Mucosa of descending colon (tissue), 3 donors: ENCODE measurements around the gene SIK3. TPM values are rescaled to one million over a fixed set of nuclear protein-coding genes. Genes with fewer than 3 reads are reported as not detected.

Experiments used
- ATAC-seq: fragments of 200-7000 bp; cut with Tn5 transposase; one replicate; pipeline ENCODE4 v1.9.1; 2020; ENCODE audit warnings: mild to moderate bottlenecking, moderate library complexity
- DNase-seq, 3 donors: peaks; one replicate each; pipeline ENCODE4 v3.0.0-alpha.2; 2020
- H3K36me3 ChIP-seq: fragments of 200-600 bp; one replicate; pipeline ENCODE4 v1.8.0; 2021; ENCODE audit warnings: low read depth, mild to moderate bottlenecking
- H3K4me1 ChIP-seq: fragments of 200-600 bp; one replicate; pipeline ENCODE4 v1.8.0; 2021; ENCODE audit warnings: low read depth, mild to moderate bottlenecking
- H3K4me3 ChIP-seq: fragments of 200-600 bp; one replicate; pipeline ENCODE4 v1.8.0; 2021; ENCODE audit warnings: mild to moderate bottlenecking
- H3K9me3 ChIP-seq: fragments of 200-600 bp; one replicate; pipeline ENCODE4 v1.8.0; 2021; ENCODE audit warnings: mild to moderate bottlenecking
- CTCF ChIP-seq: fragments of 200-600 bp; IDR thresholded peaks from one replicate; pipeline ENCODE4 v1.8.0; 2022; ENCODE audit warnings: antibody characterized with exemption, mild to moderate bottlenecking
- intact Hi-C, 2 donors: fragments of 100-400 bp; cut with DNase I in 1 of 2; cut with micrococcal nuclease in 1 of 2; formaldehyde crosslinking; loops; one replicate each; pipeline versions ENCODE4 v1.11.0 to v1.11.1; 2022; cut with DNase I, micrococcal nuclease
- total RNA-seq, 3 donors: library from RNA; stranded (reverse); fragmentation: NEBNext Ultra II Directional in 2 of 3; extraction: Animal tissue kit (Norgen Biotek cat#: 25700) in 2 of 3; gene quantifications; one replicate each; pipeline versions ENCODE4 v1.2.1 to v1.2.4, GENCODE V29; 2021 to 2023
- donor health status: DM: no; HTN: no; CAD: no; lungs with moderate emphysema.
- donor health status: DM: no; HTN: no; CAD: no.
- donor health status: DM: no; HTN: yes; CAD: no.

The SIK3 gene
- total RNA-seq, 3 donors from 2014 or later = 28.1 to 55.6 (median 41.8) TPM

GRCh38 chr11:116852261-116853031, 245.8 kb downstream of the SIK3 start:
- peak; percentile 86 for ATAC-seq
- Histone ChIP-seq H3K4me1 (peaks cover 35% of the 10 kb centered on the region), H3K4me3 (no peak overlapping the region), H3K36me3 (no peaks in the 10 kb centered on the region), H3K9me3 (no peaks in the 10 kb centered on the region)
- peak in 2 of 3 donors; percentile 54 to 70 for DNase-seq
- no peak for TF ChIP-seq CTCF
- intact Hi-C loops = no loop called here

GRCh38 chr11:116851626-116852025, 246.6 kb downstream of the SIK3 start:
- Histone ChIP-seq H3K4me3 (no peak overlapping the region), H3K36me3 (no peaks in the 10 kb centered on the region), H3K4me1 (peaks cover 35% of the 10 kb centered on the region), H3K9me3 (no peaks in the 10 kb centered on the region)
- ATAC-seq (no peak), DNase-seq (peak in 2 of 3 donors; percentile 47 to 63)
- intact Hi-C loops = no loop called here
- TF ChIP-seq CTCF = no peak

- DNase-seq (no peak), ATAC-seq (no peak)
- intact Hi-C loops = no loop called here
- Histone ChIP-seq H3K4me3 (no peak overlapping the region), H3K4me1 (peaks cover 33% of the 10 kb centered on the region), H3K36me3 (no peaks in the 10 kb centered on the region), H3K9me3 (no peaks in the 10 kb centered on the region)
- no peak for TF ChIP-seq CTCF
Observed at GRCh38 chr11:116849486-116849885, 248.7 kb downstream of the SIK3 start.

- ATAC-seq (no peak), DNase-seq (no peak)
- intact Hi-C loops = no loop called here
- Histone ChIP-seq H3K36me3 (no peaks in the 10 kb centered on the region), H3K9me3 (no peaks in the 10 kb centered on the region), H3K4me3 (no peak overlapping the region), H3K4me1 (peaks cover 29% of the 10 kb centered on the region)
- TF ChIP-seq CTCF = no peak
Observed at GRCh38 chr11:116849060-116849459, 249.2 kb downstream of the SIK3 start.

- DNase-seq (no peak), ATAC-seq (no peak)
- Histone ChIP-seq H3K4me1 (peaks cover 15% of the 10 kb centered on the region), H3K9me3 (no peaks in the 10 kb centered on the region), H3K4me3 (no peak overlapping the region), H3K36me3 (no peaks in the 10 kb centered on the region)
- intact Hi-C loops = no loop called here
- no peak for TF ChIP-seq CTCF
Observed at GRCh38 chr11:116847612-116848011, 250.6 kb downstream of the SIK3 start.
